Measurements from ENCODE around the gene COX8A. TPM values are rescaled to one million over a fixed set of nuclear protein-coding genes. Genes with fewer than 3 reads are reported as not detected.

COX8A gene
- total and polyA plus RNA-seq, 9 of the 15 experiments (the other 6 are each of a cell fraction or from before 2014, with no cell fraction given) = 274 to 1,206 (median 526) TPM

DNA sequence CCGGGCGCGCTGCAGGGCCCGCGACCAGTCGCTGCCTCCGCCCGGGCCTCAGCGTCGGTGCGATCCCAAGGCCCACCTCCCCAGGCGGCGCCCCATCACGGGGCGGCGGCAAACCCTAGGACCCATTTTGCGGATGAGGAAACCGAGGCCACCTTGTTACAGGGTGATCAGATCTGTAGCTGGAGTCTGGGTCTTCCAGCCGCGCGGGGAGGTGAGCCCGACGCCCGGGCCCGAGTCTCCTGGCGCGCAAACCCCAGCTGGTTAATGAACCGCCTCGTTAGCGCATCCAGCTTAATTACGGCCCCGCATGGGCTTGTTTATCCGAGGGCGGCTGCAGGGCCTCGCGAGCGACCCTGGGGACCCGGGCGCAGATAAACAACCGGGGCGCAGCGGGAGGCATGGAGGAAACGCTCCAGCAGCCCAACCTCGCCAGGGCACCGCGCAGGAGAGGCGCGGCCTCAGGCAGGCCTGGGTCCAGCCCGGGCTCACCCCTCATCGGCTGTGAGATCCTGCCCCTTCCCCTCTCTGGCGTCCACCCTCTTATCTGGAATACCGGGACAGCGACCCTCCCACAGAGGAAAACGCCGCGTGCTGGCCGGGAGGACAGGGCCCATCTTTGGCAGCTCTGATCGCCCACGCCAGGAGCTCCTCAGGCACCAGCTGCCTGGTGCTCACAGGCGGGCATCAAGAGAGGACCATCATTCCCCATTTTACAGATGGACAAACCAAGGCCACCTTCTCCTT, 26.5 kb downstream of the COX8A start (continued):
- TF ChIP-seq E2F8 (IDR thresholded peaks at IDR 0.05; ENCODE audit: low read depth, partially characterized antibody) (no peak), ZNF282 (CRISPR knock-in tag; IDR thresholded peaks at IDR 0.05) (0 out of 2 replicates have a peak, but pooled peaks have one; percentile 53), GABPA (tag; conservative IDR thresholded peaks at IDR 0.05; ENCODE audit: low read depth) (no peak), RBM14 (IDR thresholded peaks at IDR 0.05; ENCODE audit: borderline replicate concordance, insufficient read depth, low read depth, low read length) (no peak), RFX7 (CRISPR knock-in tag; IDR thresholded peaks at IDR 0.05) (no peak), ARHGAP35 (IDR thresholded peaks at IDR 0.05; ENCODE audit: partially characterized antibody) (no peak), MED1 (CRISPR knock-in tag; IDR thresholded peaks at IDR 0.05; ENCODE audit: borderline replicate concordance) (no peak), ZNF23 (CRISPR knock-in tag; IDR thresholded peaks at IDR 0.05) (no peak), CBX3 (IDR thresholded peaks at IDR 0.05; ENCODE audit: borderline replicate concordance in 1 of 2, low read length in 2 of 2) (no peak), ZNF140 (CRISPR knock-in tag; IDR thresholded peaks at IDR 0.05) (no peak), TEAD4 (IDR thresholded peaks at IDR 0.05; ENCODE audit: low read length) (no peak), TEAD4 (CRISPR knock-in tag; IDR thresholded peaks at IDR 0.05; ENCODE audit: borderline replicate concordance) (no peak), ILF3 (IDR thresholded peaks at IDR 0.05; ENCODE audit: borderline replicate concordance) (no peak), HNRNPL (IDR thresholded peaks at IDR 0.05; ENCODE audit: low read depth, low read length) (peak; percentile 78; the same call in 1 of the 2 replicates)
- TF ChIP-seq, protein P1, sequence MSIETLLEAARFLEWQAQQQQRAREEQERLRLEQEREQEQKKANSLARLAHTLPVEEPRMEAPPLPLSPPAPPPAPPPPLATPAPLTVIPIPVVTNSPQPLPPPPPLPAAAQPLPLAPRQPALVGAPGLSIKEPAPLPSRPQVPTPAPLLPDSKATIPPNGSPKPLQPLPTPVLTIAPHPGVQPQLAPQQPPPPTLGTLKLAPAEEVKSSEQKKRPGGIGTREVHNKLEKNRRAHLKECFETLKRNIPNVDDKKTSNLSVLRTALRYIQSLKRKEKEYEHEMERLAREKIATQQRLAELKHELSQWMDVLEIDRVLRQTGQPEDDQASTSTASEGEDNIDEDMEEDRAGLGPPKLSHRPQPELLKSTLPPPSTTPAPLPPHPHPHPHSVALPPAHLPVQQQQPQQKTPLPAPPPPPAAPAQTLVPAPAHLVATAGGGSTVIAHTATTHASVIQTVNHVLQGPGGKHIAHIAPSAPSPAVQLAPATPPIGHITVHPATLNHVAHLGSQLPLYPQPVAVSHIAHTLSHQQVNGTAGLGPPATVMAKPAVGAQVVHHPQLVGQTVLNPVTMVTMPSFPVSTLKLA (conservative IDR thresholded peaks at IDR 0.05) = no peak

Measured in K562 (cell line).